GM21390 (cell line): Measurements from ENCODE around the gene BBIP1.
A peak's percentile ranks its signal among the peaks of the same experiment; 100 is the strongest.

Experiments
- ATAC-seq: cut with Tn5 transposase; IDR thresholded peaks from one replicate; pipeline ENCODE4 v1.9.1; 2021; ENCODE audit not compliant: unreplicated experiment

BBIP1 gene

GRCh38 chr10:110918643-110919348, at the start of gene BBIP1:
BBIP1 (minus strand) TSS chr10:110919180; CDS start chr10:110918157, 1,023 bp downstream.
- peak; percentile 77 for ATAC-seq

DNA sequence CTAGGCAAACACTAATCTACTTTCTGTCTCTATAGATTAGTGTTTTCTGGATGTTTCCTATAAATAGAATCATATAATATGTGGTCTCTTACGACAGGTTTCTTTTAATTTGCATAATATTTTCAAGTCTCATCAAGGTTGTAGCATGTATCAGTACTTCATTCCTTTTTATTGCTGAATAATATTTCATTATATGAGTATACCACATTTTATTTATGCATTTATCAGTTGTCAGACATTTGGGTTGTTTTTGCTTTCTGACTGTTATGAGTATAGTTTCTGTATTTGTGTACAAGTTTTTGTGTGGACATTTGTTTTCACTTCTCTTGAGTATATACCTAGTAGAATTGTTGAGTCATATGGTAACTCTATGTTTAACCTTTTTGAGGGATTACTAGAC, 48.7 kb upstream of the BBIP1 start:
- ATAC-seq = no peak

DNA sequence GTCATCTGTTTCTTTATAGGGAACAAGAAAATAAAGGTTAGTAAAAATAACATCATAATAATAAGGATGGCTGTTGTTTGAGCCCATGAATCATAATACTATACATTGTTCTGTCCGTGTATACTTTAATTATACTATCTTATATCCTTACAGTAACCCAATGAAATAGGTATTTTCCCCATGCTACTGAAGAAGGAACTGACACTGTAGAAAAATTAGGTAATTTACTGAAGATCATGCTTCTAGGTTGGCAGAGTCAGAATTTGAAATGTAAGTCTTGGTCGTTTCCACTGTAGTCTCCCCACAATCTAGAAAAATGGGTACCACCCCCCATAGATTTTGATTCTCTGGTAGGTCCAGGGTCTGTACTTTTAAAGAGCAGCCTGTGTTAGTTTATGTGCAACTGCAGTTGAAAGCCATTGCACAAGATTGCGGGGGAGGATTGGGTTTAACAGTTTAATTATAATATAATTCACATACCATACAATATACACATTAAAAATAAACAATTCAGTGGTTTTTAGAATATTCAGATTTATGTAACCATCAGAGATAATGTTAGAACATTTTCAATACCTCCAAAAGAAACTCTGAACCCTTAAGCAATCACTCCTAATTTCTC, 48.1 kb upstream of the BBIP1 start:
- ATAC-seq = no peak

DNA sequence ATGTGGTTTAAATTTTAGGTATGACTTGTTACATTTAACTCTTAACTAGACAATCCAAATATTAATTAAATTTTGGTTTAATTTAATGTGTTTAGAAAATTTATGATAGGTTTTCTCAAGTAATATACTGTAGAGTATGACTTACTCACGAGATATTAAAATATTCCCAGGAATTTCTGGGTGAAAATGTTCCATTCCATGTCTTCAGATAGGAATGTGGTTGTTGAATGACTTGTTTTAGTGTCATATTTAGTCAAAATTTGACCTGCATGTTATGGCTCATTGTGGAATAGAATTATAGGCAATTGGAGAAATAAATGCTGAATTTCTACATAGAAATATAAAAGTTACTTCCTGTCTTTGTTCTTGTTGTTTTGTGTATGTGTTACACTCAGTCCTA, 47.2 kb upstream of the BBIP1 start:
- no peak for ATAC-seq

GRCh38 chr10:110965216-110965615, 46.2 kb upstream of the BBIP1 start:
- no peak for ATAC-seq

GRCh38 chr10:110964681-110965080, 45.7 kb upstream of the BBIP1 start:
- ATAC-seq = no peak

- ATAC-seq = no peak
Measured at GRCh38 chr10:110963162-110963561, 44.2 kb upstream of the BBIP1 start.

GRCh38 chr10:110962443-110962842, 43.5 kb upstream of the BBIP1 start:
- ATAC-seq = no peak

DNA sequence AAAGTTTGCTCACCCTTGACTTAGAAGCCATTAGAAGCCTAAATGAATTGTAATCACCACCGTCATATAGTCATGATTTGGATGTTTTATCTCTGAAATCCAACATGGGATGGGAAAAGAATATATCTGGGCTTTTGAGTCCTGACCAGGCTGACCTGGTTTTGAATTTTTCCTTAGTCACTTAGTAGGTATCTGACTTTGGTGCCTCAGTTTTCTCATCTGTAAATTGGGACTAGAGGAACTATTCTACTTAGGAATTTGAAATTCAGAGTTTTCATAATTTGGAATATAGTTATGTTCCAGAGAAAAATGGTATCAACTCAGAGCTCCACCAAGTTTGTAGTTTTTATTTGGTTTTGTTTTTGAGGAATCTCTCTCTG, 41.3 kb upstream of the BBIP1 start:
- no peak for ATAC-seq

DNA sequence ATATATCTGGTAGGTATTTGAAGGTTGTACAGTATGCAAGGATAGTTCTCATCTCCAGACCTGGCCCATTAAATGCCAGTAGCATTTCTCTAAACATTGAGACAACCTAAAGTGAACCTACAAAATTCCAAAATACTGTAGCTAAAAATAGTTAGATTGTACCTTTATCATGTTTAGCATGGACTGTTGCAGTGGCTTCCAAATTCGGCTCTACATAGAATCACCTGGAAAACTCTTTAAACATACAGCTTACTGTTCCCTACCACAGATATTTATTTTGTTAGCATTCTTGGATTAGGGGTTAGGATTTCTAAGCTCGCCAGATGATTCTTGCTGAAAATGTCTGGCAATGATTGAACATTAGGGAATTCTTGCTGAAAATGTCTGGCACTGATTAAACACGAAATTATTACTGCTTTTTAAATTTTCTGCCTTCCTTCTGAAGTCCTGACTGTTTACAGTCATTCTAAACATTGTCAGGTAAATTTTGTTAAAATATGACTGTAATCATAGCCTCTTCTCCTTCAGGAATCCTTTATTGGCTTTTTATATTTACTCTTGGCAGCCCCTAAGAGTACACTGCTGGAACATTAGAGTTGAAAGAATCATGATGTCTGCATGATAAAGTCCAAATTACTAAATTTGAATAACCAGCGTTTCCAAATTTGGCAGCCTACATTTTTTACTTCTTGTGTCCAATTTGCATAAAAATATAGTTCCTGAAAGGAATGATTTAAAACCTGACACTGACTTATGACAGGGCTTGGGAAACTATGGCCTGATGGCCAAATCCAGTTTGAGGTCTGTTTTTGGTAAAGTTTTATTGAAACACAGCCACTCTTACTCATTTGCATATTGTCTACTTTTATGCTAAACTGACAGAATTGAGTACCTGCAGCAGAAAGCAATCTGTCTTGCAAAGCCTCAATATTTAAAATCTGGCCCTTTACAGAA, 40.7 kb upstream of the BBIP1 start:
- ATAC-seq = no peak

- ATAC-seq = no peak
Measured at GRCh38 chr10:110957606-110958005, 38.6 kb upstream of the BBIP1 start.

- ATAC-seq = no peak
Measured at GRCh38 chr10:110951381-110951780, 32.4 kb upstream of the BBIP1 start.

- ATAC-seq = no peak
Measured at GRCh38 chr10:110947061-110947595, 28.1 kb upstream of the BBIP1 start.

- ATAC-seq = no peak
Measured at GRCh38 chr10:110946496-110946895, 27.5 kb upstream of the BBIP1 start.

DNA sequence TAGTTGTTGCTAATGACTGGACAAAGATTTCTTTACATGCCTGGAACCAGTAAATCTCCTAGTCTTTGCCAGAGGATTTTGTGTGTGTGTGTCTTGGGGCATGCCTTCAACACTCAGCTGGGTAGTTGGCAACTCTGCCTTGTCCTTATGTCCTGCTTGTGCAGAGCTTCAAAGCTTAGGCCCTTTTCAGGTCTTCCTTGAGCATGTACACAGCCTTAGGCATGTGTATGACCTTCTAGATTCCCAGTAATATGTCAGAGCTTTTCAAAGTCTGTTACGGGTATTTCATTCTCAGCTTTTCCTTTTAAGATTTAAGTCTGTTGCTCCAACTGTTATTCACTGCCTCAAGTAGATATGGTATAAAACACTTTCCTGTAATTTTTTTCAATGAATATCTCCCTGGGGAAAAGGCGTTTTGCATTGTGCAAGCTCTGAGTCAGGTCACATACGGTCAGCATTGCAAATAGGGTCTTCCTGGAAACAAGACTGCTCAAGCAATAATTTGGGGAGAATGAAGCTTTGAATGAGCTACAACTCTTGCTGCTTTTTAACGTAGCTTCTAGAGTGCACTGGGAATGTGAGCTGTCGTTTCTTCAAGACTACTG, 25.9 kb upstream of the BBIP1 start:
- no peak for ATAC-seq

DNA sequence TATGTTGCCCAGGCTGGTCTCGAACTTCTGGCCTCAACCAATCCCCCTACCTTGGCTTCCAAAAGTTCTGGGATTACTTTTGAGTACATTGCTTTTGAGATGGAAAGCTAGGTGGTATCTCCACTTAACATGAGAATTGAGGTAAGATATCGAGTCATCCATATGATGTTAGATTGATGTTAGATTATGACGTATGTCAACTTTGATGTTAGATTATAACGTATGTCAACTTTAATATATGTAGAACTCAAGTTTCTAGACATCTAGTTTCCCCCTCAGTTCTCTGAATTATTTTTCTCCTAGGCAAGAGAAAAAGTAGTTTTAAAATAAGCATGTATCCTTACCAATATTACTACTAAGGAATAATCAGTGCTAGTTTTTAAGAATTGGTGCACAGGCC, 20.4 kb upstream of the BBIP1 start:
- no peak for ATAC-seq

DNA sequence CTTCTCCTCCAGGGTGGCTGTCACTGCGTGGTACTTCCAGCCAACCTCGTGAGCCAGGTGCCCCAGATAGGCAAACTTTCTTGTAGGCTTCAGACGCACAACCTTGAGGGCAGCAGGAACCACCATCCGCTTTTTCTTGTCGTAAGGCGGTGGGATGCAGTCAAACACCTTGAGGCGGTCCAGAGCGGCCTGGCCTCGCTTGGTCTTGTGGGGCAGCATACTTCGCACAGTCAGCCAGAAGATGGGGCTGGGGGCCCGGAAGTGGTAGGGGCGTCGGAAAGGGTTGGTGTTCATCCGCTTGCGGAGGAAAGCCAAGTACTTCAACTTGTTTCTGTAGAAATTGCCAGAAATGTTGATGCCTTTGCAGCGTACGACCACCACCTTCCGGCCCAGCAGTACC, 17.8 kb upstream of the BBIP1 start:
- no peak for ATAC-seq

- no peak for ATAC-seq
Measured at GRCh38 chr10:110932505-110933180, 13.7 kb upstream of the BBIP1 start.

DNA sequence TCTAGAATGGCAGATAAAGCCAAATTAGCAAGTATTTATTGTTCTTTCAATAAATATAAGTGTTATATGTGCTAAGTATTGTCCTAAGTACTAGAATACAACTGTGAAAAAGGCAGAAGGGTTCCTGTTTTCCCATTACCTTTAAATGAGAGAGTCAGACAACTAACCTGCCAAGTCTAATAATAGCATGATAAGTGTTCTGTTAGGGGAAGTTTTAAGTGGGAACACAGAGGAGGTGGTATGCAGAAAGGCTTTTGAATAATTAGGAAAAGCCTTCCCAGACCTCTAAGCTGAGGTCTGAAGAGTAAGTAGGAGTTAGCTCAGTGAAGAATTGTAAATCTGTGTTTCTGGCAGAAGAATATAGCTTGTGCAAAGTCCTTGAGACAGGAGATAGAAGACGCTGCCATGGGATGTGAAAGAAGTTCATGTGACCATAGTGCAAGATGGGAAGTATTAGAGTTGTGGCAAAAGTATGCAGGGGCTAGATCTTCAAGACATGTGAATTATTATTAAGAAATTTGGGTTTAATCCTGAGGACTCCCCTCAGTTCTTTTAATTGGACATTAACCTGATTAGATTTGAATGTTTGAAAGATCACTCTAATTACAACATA, 12.9 kb upstream of the BBIP1 start:
- no peak for ATAC-seq

GRCh38 chr10:110927461-110927860, 8.5 kb upstream of the BBIP1 start:
- ATAC-seq = no peak
